NCI-H510A treated with DMSO at 0.1 percent for 48 hours (cell line): ENCODE measurements around the gene RASIP1.
"Not testable (repeated sequence)": the region's sequence is repeated elsewhere in the genome, so short reads cannot be mapped to it uniquely, and the experiment has no call there.

ENCODE experiments used
- DNase-seq: peaks from one replicate; lab custom pipeline; 2025; lab: John Stamatoyannopoulos, UW

RASIP1 gene

GRCh38 chr19:48711106-48711662, 29.2 kb downstream of the RASIP1 start:
- no peak for DNase-seq

DNA sequence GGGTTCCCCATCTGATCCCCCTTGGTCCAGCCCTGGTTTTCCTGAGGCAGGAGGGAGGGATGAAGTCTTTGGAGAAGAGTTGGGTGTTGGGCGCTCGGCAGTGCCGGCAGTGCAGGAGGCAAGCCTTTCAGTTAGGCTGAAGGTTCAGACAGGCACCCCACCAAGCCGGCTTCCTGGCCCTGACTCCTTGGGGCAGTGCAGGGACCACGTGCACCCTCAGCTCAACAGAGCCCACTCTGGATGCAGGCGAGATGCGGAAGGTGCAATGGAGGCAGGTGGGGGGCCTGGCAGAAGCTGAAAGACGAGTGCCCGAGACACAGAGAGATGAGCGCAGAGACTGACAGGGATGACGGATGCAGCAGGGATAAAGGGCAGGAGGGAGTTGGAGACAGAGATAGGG, 31.9 kb downstream of the RASIP1 start:
- DNase-seq: no peak

GRCh38 chr19:48705431-48705830, 35.0 kb downstream of the RASIP1 start:
- peak; percentile 10 for DNase-seq

DNA sequence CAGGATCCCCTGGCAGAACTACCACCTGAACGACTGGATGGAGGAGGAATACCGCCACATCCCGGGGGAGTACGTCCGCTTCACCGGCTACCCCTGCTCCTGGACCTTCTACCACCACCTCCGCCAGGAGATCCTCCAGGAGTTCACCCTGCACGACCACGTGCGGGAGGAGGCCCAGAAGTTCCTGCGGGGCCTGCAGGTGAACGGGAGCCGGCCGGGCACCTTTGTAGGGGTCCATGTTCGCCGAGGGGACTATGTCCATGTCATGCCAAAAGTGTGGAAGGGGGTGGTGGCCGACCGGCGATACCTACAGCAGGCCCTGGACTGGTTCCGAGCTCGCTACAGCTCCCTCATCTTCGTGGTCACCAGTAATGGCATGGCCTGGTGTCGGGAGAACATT, 37.1 kb downstream of the RASIP1 start:
- DNase-seq: no peak

GRCh38 chr19:48702701-48703100, 37.7 kb downstream of the RASIP1 start:
- DNase-seq: no peak

- no peak for DNase-seq
Measured at GRCh38 chr19:48698046-48698445, 42.4 kb downstream of the RASIP1 start.

GRCh38 chr19:48696353-48697010, 43.9 kb downstream of the RASIP1 start:
- DNase-seq: no peak

DNA sequence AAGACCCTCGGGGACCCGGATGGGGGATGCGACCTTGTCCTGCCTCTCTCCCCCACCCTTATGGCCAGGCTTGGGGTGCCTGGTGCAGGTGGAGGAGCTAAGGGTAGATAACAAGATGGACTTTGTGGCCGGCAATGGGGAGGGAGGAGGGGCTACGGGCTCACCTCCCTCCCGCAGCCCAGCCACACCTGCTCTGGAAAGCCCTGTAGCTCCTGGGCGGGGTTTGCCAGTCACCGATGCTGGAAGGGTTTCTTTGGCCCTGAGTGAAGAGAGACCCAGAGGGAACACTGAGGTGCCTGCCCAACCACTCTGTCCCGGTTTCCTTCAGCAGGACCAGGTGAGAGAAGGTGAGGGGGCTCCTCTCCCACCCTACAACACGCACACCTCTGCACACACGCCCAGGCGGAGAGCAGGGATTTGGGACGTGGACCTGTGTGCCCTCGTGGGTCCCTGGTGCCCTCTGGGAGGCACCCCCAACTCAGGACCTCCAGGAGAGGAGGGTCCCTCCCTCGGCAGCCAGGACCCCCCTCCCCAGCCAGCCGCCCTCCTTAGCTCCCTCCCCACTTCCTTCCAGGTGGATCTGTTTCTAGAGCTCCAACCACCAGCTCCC, 44.6 kb downstream of the RASIP1 start, which contains the start of gene FUT2:
Gene FUT2 (plus strand): TSS at position 229 of the 610 bp plus-strand sequence. CDS start 6,986 bp downstream, outside the sequence.
- peak; percentile 88 for DNase-seq

DNA sequence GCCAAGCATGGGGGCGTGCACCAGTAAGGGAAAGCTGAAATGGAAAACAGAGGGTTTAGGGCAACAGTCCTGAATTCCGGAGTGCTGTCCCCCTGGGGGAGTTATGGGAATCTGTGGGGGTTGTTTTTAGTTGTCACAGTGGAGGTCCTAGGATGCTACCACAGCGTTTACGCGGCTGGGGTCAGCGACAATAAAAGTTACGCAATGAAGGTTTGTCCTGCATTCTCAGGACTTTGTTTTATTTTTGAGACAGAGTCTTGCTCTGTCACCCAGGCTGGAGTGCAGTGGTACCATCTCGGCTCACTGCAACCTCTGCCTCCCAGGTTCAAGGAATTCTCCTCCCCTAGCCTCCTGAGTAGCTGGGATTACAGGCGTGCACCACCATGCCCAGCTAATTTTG, 46.8 kb downstream of the RASIP1 start:
- DNase-seq: not testable (repeated sequence)

DNA sequence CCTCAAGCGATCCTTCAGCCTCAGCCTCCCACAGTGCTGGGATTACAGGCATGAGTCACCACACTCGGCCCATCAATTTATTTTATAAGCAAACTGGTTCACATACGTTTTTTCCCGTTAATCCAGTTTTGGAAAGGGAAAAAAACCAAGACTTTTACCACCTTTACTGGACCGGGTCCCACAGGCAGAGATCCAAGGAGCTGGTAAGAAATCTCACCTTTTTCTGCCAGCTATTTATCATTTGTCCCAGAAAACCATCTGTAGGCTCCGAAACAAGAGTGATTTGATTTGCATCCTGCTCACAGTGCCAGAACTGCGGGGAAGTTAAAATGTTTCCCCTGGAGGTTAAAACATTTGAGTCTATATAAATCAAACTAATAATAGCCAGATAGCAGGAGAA, 51.0 kb downstream of the RASIP1 start:
- DNase-seq: no peak

GRCh38 chr19:48687776-48688175, 52.6 kb downstream of the RASIP1 start:
- DNase-seq: no peak

DNA sequence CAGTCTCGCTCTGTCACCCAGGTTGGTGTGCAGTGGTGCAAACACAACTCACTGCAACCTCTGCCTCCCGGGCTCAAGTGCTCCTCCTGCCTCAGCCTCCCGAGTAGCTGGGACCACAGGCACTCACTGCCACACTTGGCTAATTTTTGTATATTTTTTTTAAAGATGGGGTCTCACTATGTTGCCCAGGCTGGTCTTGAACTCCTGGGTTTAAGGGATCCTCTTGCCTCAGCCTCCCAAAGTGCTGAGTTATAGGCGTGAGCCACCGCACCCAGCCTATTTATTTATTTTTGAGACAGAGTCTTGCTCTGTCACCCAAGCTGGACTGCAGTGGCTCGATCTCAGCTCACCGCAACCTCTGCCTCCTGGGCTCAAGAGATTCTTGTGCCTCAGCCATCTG, 53.8 kb downstream of the RASIP1 start:
- DNase-seq: not testable (repeated sequence)

DNA sequence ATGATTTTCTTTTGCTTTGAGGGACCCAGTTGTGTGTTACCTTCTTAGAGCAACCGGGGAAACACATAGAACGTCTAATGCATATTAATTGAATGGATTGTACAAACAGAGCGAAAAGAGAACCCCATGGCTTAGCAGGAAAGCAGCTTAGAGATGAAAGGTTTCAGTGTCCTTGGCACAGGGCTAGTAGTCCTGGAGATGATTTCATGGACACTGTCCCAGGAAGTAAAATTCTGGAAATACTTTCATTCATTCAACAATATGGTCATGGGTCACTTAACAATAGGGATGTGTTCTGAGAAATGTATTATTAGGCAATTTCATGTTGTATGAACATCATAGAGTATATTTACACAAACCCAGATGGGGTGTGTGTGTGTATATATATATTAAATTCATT, 54.3 kb downstream of the RASIP1 start:
- no peak for DNase-seq

DNA sequence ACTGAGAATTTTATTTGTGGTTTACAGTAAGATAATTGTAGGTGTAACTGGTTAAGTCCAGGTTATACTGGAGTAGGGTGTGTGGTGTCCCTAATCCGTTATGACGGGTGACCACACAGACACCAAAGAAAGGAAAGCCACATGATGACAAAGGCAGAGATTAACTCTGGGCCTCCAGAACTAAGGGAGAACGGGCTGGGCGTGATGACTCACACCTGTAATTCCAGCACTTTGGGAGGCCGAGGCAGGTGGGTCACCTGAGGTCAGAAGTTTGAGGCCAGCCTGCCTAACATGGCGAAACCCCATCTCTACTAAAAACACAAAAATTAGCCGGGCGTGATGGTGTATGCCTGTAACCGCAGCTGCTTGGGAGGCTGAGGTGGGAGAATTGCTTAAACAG, 54.8 kb downstream of the RASIP1 start:
- no peak for DNase-seq

- no peak for DNase-seq
Measured at GRCh38 chr19:48683349-48683748, 57.1 kb downstream of the RASIP1 start.

- DNase-seq: no peak
Measured at GRCh38 chr19:48681127-48681470, 59.3 kb downstream of the RASIP1 start.

GRCh38 chr19:48680436-48681126, 59.8 kb downstream of the RASIP1 start:
- no peak for DNase-seq

GRCh38 chr19:48680006-48680405, 60.4 kb downstream of the RASIP1 start:
- DNase-seq: not testable (repeated sequence)

DNA sequence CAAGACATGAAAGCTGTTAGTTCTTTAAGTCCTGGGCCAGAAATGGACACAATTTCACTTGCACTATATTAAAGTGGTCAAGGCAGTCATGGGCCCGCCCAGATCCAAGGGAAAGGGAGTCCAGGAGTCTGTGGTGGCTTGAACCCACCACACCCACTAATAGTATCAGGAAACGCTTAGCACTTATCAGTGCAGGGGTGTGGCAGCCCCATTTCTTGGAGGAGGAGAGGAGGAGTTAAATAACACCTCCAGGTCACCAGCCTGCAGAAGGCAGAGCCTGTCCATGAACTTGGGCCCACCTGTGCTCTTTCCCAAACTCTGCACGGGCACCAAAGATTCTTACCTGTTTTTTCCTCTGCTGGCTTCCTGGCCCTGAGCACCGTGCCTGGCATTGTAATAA, 62.2 kb downstream of the RASIP1 start:
- no peak for DNase-seq

DNA sequence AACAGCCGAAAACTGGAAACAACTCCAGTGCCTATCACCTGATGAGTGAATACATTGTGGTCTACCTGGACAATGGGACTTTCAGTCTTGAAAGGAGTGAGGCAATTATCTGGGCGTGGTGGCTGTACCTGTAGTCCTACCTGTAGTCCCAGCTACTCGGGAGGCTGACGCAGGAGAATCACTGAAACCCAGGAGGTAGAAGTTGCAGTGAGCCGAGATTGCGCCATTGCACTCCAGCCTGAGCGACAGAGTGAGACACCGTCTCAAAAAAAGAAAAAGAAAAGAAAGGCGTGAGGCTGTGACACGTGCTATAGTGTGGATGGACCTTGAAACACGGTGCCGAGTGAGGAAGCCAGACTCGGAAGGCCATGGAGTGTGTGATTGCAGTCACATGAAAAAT, 63.5 kb downstream of the RASIP1 start:
- no peak for DNase-seq

GRCh38 chr19:48676487-48676886, 63.9 kb downstream of the RASIP1 start:
- no peak for DNase-seq

DNA sequence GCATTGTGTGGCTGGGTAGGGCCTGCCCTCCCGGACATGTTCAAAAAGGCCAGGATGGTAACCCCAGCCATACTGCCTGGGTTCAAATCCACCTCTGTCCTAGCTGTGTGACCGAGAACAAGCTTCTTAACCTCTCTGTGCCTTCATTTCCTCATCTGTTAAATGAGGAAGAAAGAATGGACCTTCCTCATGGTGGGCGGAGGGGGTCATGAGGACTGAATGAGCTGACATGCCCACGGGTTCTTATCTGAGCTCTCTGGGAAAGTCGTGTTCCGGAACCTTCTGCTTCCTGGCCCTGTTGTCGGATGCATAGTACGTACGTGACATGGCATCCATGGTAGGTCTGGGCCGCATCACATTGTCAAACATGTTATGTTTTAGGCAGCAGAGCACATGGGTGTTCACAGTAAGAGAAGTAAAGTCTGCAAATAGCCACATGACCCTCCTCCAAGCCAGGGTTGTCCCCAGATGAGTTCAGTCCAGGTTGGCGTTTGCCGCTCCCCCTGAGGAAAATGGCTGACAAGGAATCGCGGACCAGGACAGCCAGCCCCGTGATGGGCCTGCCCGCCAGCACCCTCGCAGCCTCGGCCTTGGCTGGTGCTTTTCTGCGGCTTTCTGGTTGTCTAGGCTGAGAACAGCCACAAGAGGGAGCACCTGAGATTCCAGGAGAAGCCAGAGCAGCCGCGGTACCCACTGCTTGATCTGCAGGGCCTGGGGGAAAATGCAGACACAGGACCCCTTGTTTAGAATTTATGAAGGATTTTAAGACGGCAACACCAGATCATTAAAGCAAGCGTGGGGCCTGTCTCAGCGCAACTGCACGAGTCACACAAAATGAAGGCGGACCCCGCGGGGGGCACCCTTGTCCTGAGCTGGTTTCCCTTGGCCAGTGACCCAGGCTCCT, 65.2 kb downstream of the RASIP1 start:
- DNase-seq: peak; percentile 85
